GM19463 (cell line): Measurements from ENCODE around the gene C17orf100.
"Not testable (repeated sequence)": the region's sequence is repeated elsewhere in the genome, so short reads cannot be mapped to it uniquely, and the experiment has no call there.

ENCODE experiments used
- ATAC-seq: cut with Tn5 transposase; IDR thresholded peaks from one replicate; pipeline ENCODE4 v1.9.1; 2021; ENCODE audit warnings: mild to moderate bottlenecking, moderate library complexity; ENCODE audit not compliant: unreplicated experiment

C17orf100 gene

GRCh38 chr17:6688944-6689343, 37.4 kb downstream of the C17orf100 start:
- ATAC-seq, result no peak

- ATAC-seq, result no peak
Observed at GRCh38 chr17:6690641-6691040, 39.1 kb downstream of the C17orf100 start.

- ATAC-seq, result no peak
Observed at GRCh38 chr17:6691546-6691945, 40.0 kb downstream of the C17orf100 start.

- ATAC-seq, result not testable (repeated sequence)
Observed at GRCh38 chr17:6691958-6692357, 40.4 kb downstream of the C17orf100 start.

GRCh38 chr17:6695051-6695450, 43.5 kb downstream of the C17orf100 start:
- ATAC-seq, result no peak

- ATAC-seq, result no peak
Observed at GRCh38 chr17:6695565-6695964, 44.0 kb downstream of the C17orf100 start.

- ATAC-seq, result no peak
Observed at GRCh38 chr17:6696906-6697305, 45.3 kb downstream of the C17orf100 start.

- no peak for ATAC-seq
Observed at GRCh38 chr17:6698004-6698403, 46.4 kb downstream of the C17orf100 start.

- no peak for ATAC-seq
Observed at GRCh38 chr17:6699997-6700947, 48.7 kb downstream of the C17orf100 start.

- ATAC-seq, result no peak
Observed at GRCh38 chr17:6700948-6701307, 49.4 kb downstream of the C17orf100 start.

- no peak for ATAC-seq
Observed at GRCh38 chr17:6701719-6702118, 50.2 kb downstream of the C17orf100 start.

GRCh38 chr17:6702567-6703215, 51.1 kb downstream of the C17orf100 start:
- ATAC-seq, result no peak
